Naive thymus-derived CD8-positive, alpha-beta T cell (primary cell): Measurements from ENCODE around the gene TAS2R4. TPM values are rescaled to one million over a fixed set of nuclear protein-coding genes. Genes with fewer than 3 reads are reported as not detected.

Source experiments
- polyA plus RNA-seq, 3 donors: library from polyadenylated mRNA; unstranded; fragments of 300-500 nt; fragmentation: Illumina TruSeq; gene quantifications; one replicate each; pipeline ENCODE4 v1.2.3, GENCODE V29; 2021
- total RNA-seq, 8 experiments: library from RNA in 2 of 8; stranded (reverse) in 2 of 8; gene quantifications; one replicate each; pipeline ENCODE4 v1.2.3 and lab custom pipeline; 2021 to 2026

TAS2R4 gene
- total and polyA plus RNA-seq, 5 experiments from 2014 or later: 0.06 to 3.4 (median 1.7) TPM; not detected in 1

Other genes starting within 250 kb of the TAS2R4 start
- gene AGK, start 225.3 kb upstream of the TAS2R4 start, total RNA-seq: 10 to 100 TPM; 26.3 to 26.7 TPM
- 10 to 100 TPM; 23.3 to 29.3 (median 25.6) TPM for gene AGK, start 225.3 kb upstream of the TAS2R4 start, polyA plus RNA-seq
- gene DENND11, start 74.5 kb upstream of the TAS2R4 start, total RNA-seq: 10 to 100 TPM; 65.4 to 68.0 TPM
- 10 to 100 TPM; 16.4 to 30.0 (median 20.3) TPM for gene DENND11, start 74.5 kb upstream of the TAS2R4 start, polyA plus RNA-seq
- not detected for gene WEE2, start 68.3 kb upstream of the TAS2R4 start, total RNA-seq
- gene WEE2, start 68.3 kb upstream of the TAS2R4 start, polyA plus RNA-seq: not detected
- gene SSBP1, start 38.3 kb upstream of the TAS2R4 start, total RNA-seq: 100 to 1,000 TPM; 128 to 131 TPM
- gene SSBP1, start 38.3 kb upstream of the TAS2R4 start, polyA plus RNA-seq: 100 to 1,000 TPM; 341 to 350 (median 349) TPM
- gene TAS2R3, start 12.6 kb upstream of the TAS2R4 start, total RNA-seq: 1 to 10 TPM; 4.6 to 5.0 TPM
- gene TAS2R3, start 12.6 kb upstream of the TAS2R4 start, polyA plus RNA-seq: not detected
- 1 to 10 TPM; 3.6 to 5.2 TPM for gene TAS2R5, start 13.5 kb downstream of the TAS2R4 start, total RNA-seq
- under 1 TPM in 1 of 3 donors, not detected in 2; 0.16 TPM for gene TAS2R5, start 13.5 kb downstream of the TAS2R4 start, polyA plus RNA-seq
- gene PRSS37, start 64.8 kb downstream of the TAS2R4 start, total RNA-seq: not detected
- not detected for gene PRSS37, start 64.8 kb downstream of the TAS2R4 start, polyA plus RNA-seq
- not detected for gene OR9A4, start 139.7 kb downstream of the TAS2R4 start, total RNA-seq
- not detected for gene OR9A4, start 139.7 kb downstream of the TAS2R4 start, polyA plus RNA-seq
- under 1 TPM; 0.31 to 0.77 TPM for gene CLEC5A, start 170.3 kb downstream of the TAS2R4 start, total RNA-seq
- not detected for gene CLEC5A, start 170.3 kb downstream of the TAS2R4 start, polyA plus RNA-seq
- gene TAS2R38, start 197.1 kb downstream of the TAS2R4 start, total RNA-seq: not detected
- gene TAS2R38, start 197.1 kb downstream of the TAS2R4 start, polyA plus RNA-seq: not detected
- under 1 TPM; 0.08 to 0.26 TPM for gene MGAM, start 219.2 kb downstream of the TAS2R4 start, total RNA-seq
- gene MGAM, start 219.2 kb downstream of the TAS2R4 start, polyA plus RNA-seq: not detected